Raji (cell line): ENCODE results near the gene SIDT1.

ENCODE experiments used
- POLR2A ChIP-seq: IDR thresholded peaks from 2 replicates; pipeline ENCODE4 v1.6.1; 2011; ENCODE audit warnings: low read depth, low read length, control low read depth; ENCODE audit not compliant: insufficient read depth

The SIDT1 gene

GRCh38 chr3:113531826-113532697 is at the start of gene SIDT1:
Gene SIDT1, plus strand, starts transcription at chr3:113532555. Its CDS starts 467 bp downstream, at chr3:113533022.
- peak; percentile 68 for TF ChIP-seq POLR2A

- no peak for TF ChIP-seq POLR2A
Measured at GRCh38 chr3:113485161-113485609, 47.2 kb upstream of the SIDT1 start.

- no peak for TF ChIP-seq POLR2A
Measured at GRCh38 chr3:113495035-113495434, 37.3 kb upstream of the SIDT1 start.

GRCh38 chr3:113496924-113497323 is 35.4 kb upstream of the SIDT1 start:
- no peak for TF ChIP-seq POLR2A

- no peak for TF ChIP-seq POLR2A
Measured at GRCh38 chr3:113498221-113499005, 33.9 kb upstream of the SIDT1 start.

GRCh38 chr3:113499081-113499480 is 33.3 kb upstream of the SIDT1 start:
- TF ChIP-seq POLR2A: no peak

- TF ChIP-seq POLR2A: no peak
Measured at GRCh38 chr3:113501597-113501996, 30.8 kb upstream of the SIDT1 start.

GRCh38 chr3:113505867-113506266 is 26.5 kb upstream of the SIDT1 start:
- TF ChIP-seq POLR2A: no peak

- no peak for TF ChIP-seq POLR2A
Measured at GRCh38 chr3:113507501-113508067, 24.8 kb upstream of the SIDT1 start.

- TF ChIP-seq POLR2A: no peak
Measured at GRCh38 chr3:113508966-113509365, 23.4 kb upstream of the SIDT1 start.

GRCh38 chr3:113514265-113514769 is 18.0 kb upstream of the SIDT1 start:
- no peak for TF ChIP-seq POLR2A

- TF ChIP-seq POLR2A: no peak
Measured at GRCh38 chr3:113516115-113516505, 16.2 kb upstream of the SIDT1 start.

- TF ChIP-seq POLR2A: no peak
Measured at GRCh38 chr3:113521981-113522380, 10.4 kb upstream of the SIDT1 start.

- no peak for TF ChIP-seq POLR2A
Measured at GRCh38 chr3:113523241-113523640, 9.1 kb upstream of the SIDT1 start.

GRCh38 chr3:113532698-113533533 is 561 bp downstream of the SIDT1 start:
- peak; percentile 19; the same call in 1 of the 2 replicates for TF ChIP-seq POLR2A

- TF ChIP-seq POLR2A: peak; percentile 35
Measured at GRCh38 chr3:113533534-113533892, 1.2 kb downstream of the SIDT1 start.
